GM23338 (cell line): ENCODE results near the gene RUVBL2. TPM values are rescaled to one million over a fixed set of nuclear protein-coding genes. Genes with fewer than 3 reads are reported as not detected.

Experiments used
- ATAC-seq: fragments of 200-7000 bp; cut with Tn5 transposase; 3 replicates; pipeline ENCODE4 v1.9.1; 2020
- DNase-seq: peaks from one replicate; pipeline ENCODE4 v3.0.0-alpha.2; 2015; ENCODE audit warnings: low spot score
- H2AFZ ChIP-seq: fragments of 200-600 bp; sonication (generic); 2 replicates; pipeline ENCODE4 v1.8.0; 2016; ENCODE audit warnings: antibody characterized with exemption, mild to moderate bottlenecking, moderate library complexity
- H3F3A ChIP-seq: fragments of 200-600 bp; sonication (generic); replicated peaks from 2 replicates; pipeline ENCODE4 v1.8.0; 2017; ENCODE audit warnings: antibody characterized with exemption, mixed run types, low read depth
- H3K27ac ChIP-seq: fragments of 200-600 bp; sonication (generic); 2 replicates; pipeline ENCODE4 v1.6.1; 2016; ENCODE audit warnings: low read depth
- H3K27me3 ChIP-seq: fragments of 200-600 bp; sonication (generic); 2 replicates; pipeline ENCODE4 v1.8.0; 2016; ENCODE audit warnings: mild to moderate bottlenecking, mixed run types, moderate library complexity; ENCODE audit not compliant: insufficient read depth
- H3K36me3 ChIP-seq: fragments of 200-600 bp; sonication (generic); 2 replicates; pipeline ENCODE4 v1.8.0; 2016; ENCODE audit warnings: mild to moderate bottlenecking; ENCODE audit not compliant: insufficient read depth
- H3K4me1 ChIP-seq: fragments of 200-600 bp; sonication (generic); 2 replicates; pipeline ENCODE4 v1.8.0; 2016; ENCODE audit warnings: mild to moderate bottlenecking, moderate library complexity; ENCODE audit not compliant: insufficient read depth
- H3K4me2 ChIP-seq: fragments of 200-600 bp; sonication (generic); 2 replicates; pipeline ENCODE4 v1.7.1; 2017; ENCODE audit warnings: mixed run types
- H3K4me3 ChIP-seq: fragments of 200-600 bp; sonication (generic); 2 replicates; pipeline ENCODE4 v1.6.1; 2016; ENCODE audit warnings: mixed run types
- H3K79me2 ChIP-seq: fragments of 200-600 bp; sonication (generic); replicated peaks from 2 replicates; pipeline ENCODE4 v1.8.0; 2017; ENCODE audit warnings: mild to moderate bottlenecking; ENCODE audit not compliant: insufficient read depth
- H3K9me2 ChIP-seq: fragments of 200-600 bp; sonication (generic); 2 replicates; pipeline ENCODE4 v1.8.0; 2017; ENCODE audit not compliant: insufficient read depth
- H4K20me1 ChIP-seq: fragments of 200-600 bp; sonication (generic); replicated peaks from 2 replicates; pipeline ENCODE4 v1.8.0; 2017; ENCODE audit warnings: mild to moderate bottlenecking; ENCODE audit not compliant: insufficient read depth
- H3K27ac Mint-ChIP-seq: 2 replicates; pipeline ENCODE4 v1.8.0; 2020; ENCODE audit warnings: inconsistent platforms, mild to moderate bottlenecking, moderate library complexity, mixed read lengths
- H3K27me3 Mint-ChIP-seq: 3 replicates; pipeline ENCODE4 v1.8.0; 2022; ENCODE audit warnings: low read depth, mild to moderate bottlenecking, moderate library complexity, mixed read lengths, inconsistent platforms; ENCODE audit not compliant: insufficient read depth, poor library complexity
- H3K36me3 Mint-ChIP-seq: 3 replicates; pipeline ENCODE4 v1.8.0; 2021; ENCODE audit warnings: low read depth, mild to moderate bottlenecking, inconsistent platforms, moderate library complexity, mixed read lengths
- H3K4me1 Mint-ChIP-seq: 3 replicates; pipeline ENCODE4 v1.8.0; 2020; ENCODE audit warnings: mild to moderate bottlenecking, inconsistent platforms, mixed read lengths
- H3K4me3 Mint-ChIP-seq: 3 replicates; pipeline ENCODE4 v1.8.0; 2021; ENCODE audit warnings: moderate library complexity, mild to moderate bottlenecking, inconsistent platforms, mixed read lengths
- H3K9me3 Mint-ChIP-seq: 3 replicates; pipeline ENCODE4 v1.8.0; 2020; ENCODE audit warnings: moderate library complexity, mild to moderate bottlenecking, inconsistent platforms, mixed read lengths
- CREB1 ChIP-seq: fragments of 250-450 bp; sonication (Bioruptor Pico); IDR thresholded peaks from 2 replicates; pipeline ENCODE4 v1.5.0; 2020; ENCODE audit warnings: low read depth, mild to moderate bottlenecking, moderate library complexity
- EZH2 ChIP-seq: fragments of 200-600 bp; sonication (generic); IDR thresholded peaks from one replicate; pipeline ENCODE4 v1.8.0; 2017; ENCODE audit warnings: antibody characterized with exemption, mild to moderate bottlenecking, low read depth; ENCODE audit not compliant: unreplicated experiment
- EZH2phosphoT487 ChIP-seq: fragments of 200-600 bp; sonication (generic); IDR thresholded peaks from one replicate; pipeline ENCODE4 v1.8.1; 2018; ENCODE audit warnings: antibody characterized with exemption; ENCODE audit not compliant: unreplicated experiment
- JUNB ChIP-seq: IDR thresholded peaks from one replicate; pipeline ENCODE4 v1.6.1; 2016; ENCODE audit warnings: antibody characterized with exemption; ENCODE audit not compliant: unreplicated experiment
- NANOG ChIP-seq: IDR thresholded peaks from 2 replicates; pipeline ENCODE4 v1.6.1; 2016; ENCODE audit warnings: antibody characterized with exemption, borderline replicate concordance
- POLR2AphosphoS5 ChIP-seq: IDR thresholded peaks from 2 replicates; pipeline ENCODE4 v1.6.1; 2016; ENCODE audit warnings: antibody characterized with exemption, low read depth
- STAT1 ChIP-seq: IDR thresholded peaks from one replicate; pipeline ENCODE4 v1.6.1; 2016; ENCODE audit warnings: antibody characterized with exemption; ENCODE audit not compliant: unreplicated experiment
- ZNF114 ChIP-seq: fragments of 250-450 bp; sonication (Bioruptor Pico); IDR thresholded peaks from 2 replicates; pipeline ENCODE4 v1.5.0; 2020; ENCODE audit warnings: mild to moderate bottlenecking, moderate library complexity
- ZNF331 ChIP-seq: fragments of 250-450 bp; sonication (Bioruptor Pico); IDR thresholded peaks from 2 replicates; pipeline ENCODE4 v1.5.0; 2020; ENCODE audit warnings: low read depth, mild to moderate bottlenecking, moderate library complexity
- polyA plus RNA-seq: library from polyadenylated mRNA; unstranded; fragments of >200 nt; fragmentation: Nextera tagmentation; extraction: Ambion mirVana; gene quantifications from 2 replicates; pipeline ENCODE4 v1.2.1, GENCODE V29; 2016
- total RNA-seq: library from RNA; depleted of rRNA; stranded (reverse); fragments of >200 nt; shearing (Covaris generic); gene quantifications from 2 replicates; pipeline ENCODE4 v1.2.3, GENCODE V29; 2014
- TF ChIP-seq, protein P1 (sequence below), 2 experiments: fragments of 200-600 bp in 1 of 2; sonication (generic) in 1 of 2; conservative IDR thresholded peaks; 2 replicates each; pipeline versions ENCODE4 v1.5.1 to v1.6.1; 2016 to 2017; ENCODE audit warnings: antibody characterized with exemption in 2 of 2, low read depth in 2 of 2, mild to moderate bottlenecking in 2 of 2, moderate library complexity in 1 of 2
- TF ChIP-seq, protein P2 (sequence below): IDR thresholded peaks from one replicate; pipeline ENCODE4 v1.6.1; 2018; ENCODE audit warnings: antibody characterized with exemption; ENCODE audit not compliant: unreplicated experiment
- TF ChIP-seq, protein P3 (sequence below): fragments of 250-450 bp; sonication (Bioruptor Pico); IDR thresholded peaks from 2 replicates; pipeline ENCODE4 v1.5.0; 2020; ENCODE audit warnings: mild to moderate bottlenecking, moderate library complexity
- TF ChIP-seq, protein P4 (sequence below): IDR thresholded peaks from 2 replicates; pipeline ENCODE4 v1.6.1; 2016; ENCODE audit warnings: antibody characterized with exemption

Gene RUVBL2
- total and polyA plus RNA-seq, 2 experiments from 2014 or later: 196 to 252 TPM

DNA sequence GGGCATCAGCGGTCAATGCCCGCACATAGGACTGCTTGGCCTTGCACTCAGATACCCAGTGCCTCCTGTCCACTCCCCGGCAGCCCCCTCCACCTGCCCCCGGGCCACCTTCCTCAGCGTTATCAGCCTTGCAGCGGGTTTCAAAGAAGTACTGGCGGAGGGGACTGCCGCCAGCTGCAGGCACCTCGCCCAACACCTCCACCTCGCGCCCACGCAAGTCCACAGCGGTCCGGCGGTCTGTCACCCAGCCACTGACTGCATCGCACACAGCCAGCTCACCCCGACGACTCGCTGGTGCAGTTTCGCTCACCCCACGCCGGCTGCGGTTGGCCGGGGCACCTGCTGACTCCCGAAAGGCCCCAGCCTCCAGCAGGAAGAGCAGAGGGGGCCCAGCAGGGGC is 67.8 kb downstream of the RUVBL2 start:
- DNase-seq (no peak), ATAC-seq (no peak)
- H3K4me1 Mint-ChIP-seq: peaks cover 36% of the 10 kb centered on the region
- Histone ChIP-seq H2AFZ (no peak overlapping the region), H3K36me3 (no peaks in the 10 kb centered on the region), H3K27me3 (peaks cover 60% of the 10 kb centered on the region), H4K20me1 (no peaks in the 10 kb centered on the region), H3K4me3 (no peak overlapping the region), H3K4me2 (no peak overlapping the region), H3K27ac (no peak overlapping the region), H3F3A (no peaks in the 10 kb centered on the region), H3K4me1 (peaks cover 36% of the 10 kb centered on the region), H3K79me2 (no peaks in the 10 kb centered on the region), H3K9me2 (no peaks in the 10 kb centered on the region)
- H3K27ac Mint-ChIP-seq: no peak overlapping the region
- no peaks in the 10 kb centered on the region; the same call in 2 of the 3 replicates for H3K9me3 Mint-ChIP-seq
- no peaks in the 10 kb centered on the region for H3K36me3 Mint-ChIP-seq
- TF ChIP-seq ZNF114 (CRISPR knock-in tag) (no peak), STAT1 (no peak), POLR2AphosphoS5 (no peak), NANOG (no peak), EZH2phosphoT487 (no peak), CREB1 (CRISPR knock-in tag) (no peak), JUNB (no peak), ZNF331 (CRISPR knock-in tag) (no peak), EZH2 (no peak)
- TF ChIP-seq, protein P1, sequence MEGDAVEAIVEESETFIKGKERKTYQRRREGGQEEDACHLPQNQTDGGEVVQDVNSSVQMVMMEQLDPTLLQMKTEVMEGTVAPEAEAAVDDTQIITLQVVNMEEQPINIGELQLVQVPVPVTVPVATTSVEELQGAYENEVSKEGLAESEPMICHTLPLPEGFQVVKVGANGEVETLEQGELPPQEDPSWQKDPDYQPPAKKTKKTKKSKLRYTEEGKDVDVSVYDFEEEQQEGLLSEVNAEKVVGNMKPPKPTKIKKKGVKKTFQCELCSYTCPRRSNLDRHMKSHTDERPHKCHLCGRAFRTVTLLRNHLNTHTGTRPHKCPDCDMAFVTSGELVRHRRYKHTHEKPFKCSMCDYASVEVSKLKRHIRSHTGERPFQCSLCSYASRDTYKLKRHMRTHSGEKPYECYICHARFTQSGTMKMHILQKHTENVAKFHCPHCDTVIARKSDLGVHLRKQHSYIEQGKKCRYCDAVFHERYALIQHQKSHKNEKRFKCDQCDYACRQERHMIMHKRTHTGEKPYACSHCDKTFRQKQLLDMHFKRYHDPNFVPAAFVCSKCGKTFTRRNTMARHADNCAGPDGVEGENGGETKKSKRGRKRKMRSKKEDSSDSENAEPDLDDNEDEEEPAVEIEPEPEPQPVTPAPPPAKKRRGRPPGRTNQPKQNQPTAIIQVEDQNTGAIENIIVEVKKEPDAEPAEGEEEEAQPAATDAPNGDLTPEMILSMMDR (conservative IDR thresholded peaks at IDR 0.05; ENCODE audit: low read depth in 2 of 2): no peak
- TF ChIP-seq, protein P2, sequence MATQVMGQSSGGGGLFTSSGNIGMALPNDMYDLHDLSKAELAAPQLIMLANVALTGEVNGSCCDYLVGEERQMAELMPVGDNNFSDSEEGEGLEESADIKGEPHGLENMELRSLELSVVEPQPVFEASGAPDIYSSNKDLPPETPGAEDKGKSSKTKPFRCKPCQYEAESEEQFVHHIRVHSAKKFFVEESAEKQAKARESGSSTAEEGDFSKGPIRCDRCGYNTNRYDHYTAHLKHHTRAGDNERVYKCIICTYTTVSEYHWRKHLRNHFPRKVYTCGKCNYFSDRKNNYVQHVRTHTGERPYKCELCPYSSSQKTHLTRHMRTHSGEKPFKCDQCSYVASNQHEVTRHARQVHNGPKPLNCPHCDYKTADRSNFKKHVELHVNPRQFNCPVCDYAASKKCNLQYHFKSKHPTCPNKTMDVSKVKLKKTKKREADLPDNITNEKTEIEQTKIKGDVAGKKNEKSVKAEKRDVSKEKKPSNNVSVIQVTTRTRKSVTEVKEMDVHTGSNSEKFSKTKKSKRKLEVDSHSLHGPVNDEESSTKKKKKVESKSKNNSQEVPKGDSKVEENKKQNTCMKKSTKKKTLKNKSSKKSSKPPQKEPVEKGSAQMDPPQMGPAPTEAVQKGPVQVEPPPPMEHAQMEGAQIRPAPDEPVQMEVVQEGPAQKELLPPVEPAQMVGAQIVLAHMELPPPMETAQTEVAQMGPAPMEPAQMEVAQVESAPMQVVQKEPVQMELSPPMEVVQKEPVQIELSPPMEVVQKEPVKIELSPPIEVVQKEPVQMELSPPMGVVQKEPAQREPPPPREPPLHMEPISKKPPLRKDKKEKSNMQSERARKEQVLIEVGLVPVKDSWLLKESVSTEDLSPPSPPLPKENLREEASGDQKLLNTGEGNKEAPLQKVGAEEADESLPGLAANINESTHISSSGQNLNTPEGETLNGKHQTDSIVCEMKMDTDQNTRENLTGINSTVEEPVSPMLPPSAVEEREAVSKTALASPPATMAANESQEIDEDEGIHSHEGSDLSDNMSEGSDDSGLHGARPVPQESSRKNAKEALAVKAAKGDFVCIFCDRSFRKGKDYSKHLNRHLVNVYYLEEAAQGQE: no peak
- TF ChIP-seq, protein P3, sequence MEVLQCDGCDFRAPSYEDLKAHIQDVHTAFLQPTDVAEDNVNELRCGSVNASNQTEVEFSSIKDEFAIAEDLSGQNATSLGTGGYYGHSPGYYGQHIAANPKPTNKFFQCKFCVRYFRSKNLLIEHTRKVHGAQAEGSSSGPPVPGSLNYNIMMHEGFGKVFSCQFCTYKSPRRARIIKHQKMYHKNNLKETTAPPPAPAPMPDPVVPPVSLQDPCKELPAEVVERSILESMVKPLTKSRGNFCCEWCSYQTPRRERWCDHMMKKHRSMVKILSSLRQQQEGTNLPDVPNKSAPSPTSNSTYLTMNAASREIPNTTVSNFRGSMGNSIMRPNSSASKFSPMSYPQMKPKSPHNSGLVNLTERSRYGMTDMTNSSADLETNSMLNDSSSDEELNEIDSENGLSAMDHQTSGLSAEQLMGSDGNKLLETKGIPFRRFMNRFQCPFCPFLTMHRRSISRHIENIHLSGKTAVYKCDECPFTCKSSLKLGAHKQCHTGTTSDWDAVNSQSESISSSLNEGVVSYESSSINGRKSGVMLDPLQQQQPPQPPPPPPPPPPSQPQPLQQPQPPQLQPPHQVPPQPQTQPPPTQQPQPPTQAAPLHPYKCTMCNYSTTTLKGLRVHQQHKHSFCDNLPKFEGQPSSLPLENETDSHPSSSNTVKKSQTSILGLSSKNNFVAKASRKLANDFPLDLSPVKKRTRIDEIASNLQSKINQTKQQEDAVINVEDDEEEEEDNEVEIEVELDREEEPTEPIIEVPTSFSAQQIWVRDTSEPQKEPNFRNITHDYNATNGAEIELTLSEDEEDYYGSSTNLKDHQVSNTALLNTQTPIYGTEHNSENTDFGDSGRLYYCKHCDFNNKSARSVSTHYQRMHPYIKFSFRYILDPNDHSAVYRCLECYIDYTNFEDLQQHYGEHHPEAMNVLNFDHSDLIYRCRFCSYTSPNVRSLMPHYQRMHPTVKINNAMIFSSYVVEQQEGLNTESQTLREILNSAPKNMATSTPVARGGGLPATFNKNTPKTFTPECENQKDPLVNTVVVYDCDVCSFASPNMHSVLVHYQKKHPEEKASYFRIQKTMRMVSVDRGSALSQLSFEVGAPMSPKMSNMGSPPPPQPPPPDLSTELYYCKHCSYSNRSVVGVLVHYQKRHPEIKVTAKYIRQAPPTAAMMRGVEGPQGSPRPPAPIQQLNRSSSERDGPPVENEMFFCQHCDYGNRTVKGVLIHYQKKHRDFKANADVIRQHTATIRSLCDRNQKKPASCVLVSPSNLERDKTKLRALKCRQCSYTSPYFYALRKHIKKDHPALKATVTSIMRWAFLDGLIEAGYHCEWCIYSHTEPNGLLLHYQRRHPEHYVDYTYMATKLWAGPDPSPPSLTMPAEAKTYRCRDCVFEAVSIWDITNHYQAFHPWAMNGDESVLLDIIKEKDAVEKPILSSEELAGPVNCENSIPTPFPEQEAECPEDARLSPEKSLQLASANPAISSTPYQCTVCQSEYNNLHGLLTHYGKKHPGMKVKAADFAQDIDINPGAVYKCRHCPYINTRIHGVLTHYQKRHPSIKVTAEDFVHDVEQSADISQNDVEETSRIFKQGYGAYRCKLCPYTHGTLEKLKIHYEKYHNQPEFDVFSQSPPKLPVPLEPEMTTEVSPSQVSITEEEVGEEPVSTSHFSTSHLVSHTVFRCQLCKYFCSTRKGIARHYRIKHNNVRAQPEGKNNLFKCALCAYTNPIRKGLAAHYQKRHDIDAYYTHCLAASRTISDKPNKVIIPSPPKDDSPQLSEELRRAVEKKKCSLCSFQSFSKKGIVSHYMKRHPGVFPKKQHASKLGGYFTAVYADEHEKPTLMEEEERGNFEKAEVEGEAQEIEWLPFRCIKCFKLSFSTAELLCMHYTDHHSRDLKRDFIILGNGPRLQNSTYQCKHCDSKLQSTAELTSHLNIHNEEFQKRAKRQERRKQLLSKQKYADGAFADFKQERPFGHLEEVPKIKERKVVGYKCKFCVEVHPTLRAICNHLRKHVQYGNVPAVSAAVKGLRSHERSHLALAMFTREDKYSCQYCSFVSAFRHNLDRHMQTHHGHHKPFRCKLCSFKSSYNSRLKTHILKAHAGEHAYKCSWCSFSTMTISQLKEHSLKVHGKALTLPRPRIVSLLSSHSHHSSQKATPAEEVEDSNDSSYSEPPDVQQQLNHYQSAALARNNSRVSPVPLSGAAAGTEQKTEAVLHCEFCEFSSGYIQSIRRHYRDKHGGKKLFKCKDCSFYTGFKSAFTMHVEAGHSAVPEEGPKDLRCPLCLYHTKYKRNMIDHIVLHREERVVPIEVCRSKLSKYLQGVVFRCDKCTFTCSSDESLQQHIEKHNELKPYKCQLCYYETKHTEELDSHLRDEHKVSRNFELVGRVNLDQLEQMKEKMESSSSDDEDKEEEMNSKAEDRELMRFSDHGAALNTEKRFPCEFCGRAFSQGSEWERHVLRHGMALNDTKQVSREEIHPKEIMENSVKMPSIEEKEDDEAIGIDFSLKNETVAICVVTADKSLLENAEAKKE (CRISPR knock-in tag): no peak
- TF ChIP-seq, protein P4, sequence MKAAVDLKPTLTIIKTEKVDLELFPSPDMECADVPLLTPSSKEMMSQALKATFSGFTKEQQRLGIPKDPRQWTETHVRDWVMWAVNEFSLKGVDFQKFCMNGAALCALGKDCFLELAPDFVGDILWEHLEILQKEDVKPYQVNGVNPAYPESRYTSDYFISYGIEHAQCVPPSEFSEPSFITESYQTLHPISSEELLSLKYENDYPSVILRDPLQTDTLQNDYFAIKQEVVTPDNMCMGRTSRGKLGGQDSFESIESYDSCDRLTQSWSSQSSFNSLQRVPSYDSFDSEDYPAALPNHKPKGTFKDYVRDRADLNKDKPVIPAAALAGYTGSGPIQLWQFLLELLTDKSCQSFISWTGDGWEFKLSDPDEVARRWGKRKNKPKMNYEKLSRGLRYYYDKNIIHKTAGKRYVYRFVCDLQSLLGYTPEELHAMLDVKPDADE: no peak
- peaks cover 41% of the 10 kb centered on the region for H3K27me3 Mint-ChIP-seq
- H3K4me3 Mint-ChIP-seq: no peak overlapping the region
